Astrocyte of the cerebellum (primary cell): ENCODE measurements around the gene ATP8A2.
"Not testable (repeated sequence)": the region's sequence is repeated elsewhere in the genome, so short reads cannot be mapped to it uniquely, and the experiment has no call there.

Experiments used
- DNase-seq: peaks from one replicate; pipeline ENCODE4 v3.0.0-alpha.2; 2011; ENCODE audit warnings: low read depth
- H3K4me3 ChIP-seq: 2 replicates; pipeline ENCODE4 v1.5.1; 2011; ENCODE audit warnings: mild to moderate bottlenecking, low read depth, low read length, moderate library complexity
- CTCF ChIP-seq: IDR thresholded peaks from 2 replicates; pipeline ENCODE4 v1.5.1; 2012; ENCODE audit warnings: low read length, low read depth, moderate library complexity, mild to moderate bottlenecking; ENCODE audit errors: missing control alignments
- in situ Hi-C: cut with HindIII; loops from 2 replicates; pipeline ENCODE4 v1.10.0; 2017; ENCODE audit warnings: low sequenced_read_pairs

The ATP8A2 gene

GRCh38 chr13:26071691-26072090 is 699.9 kb downstream of the ATP8A2 start:
- in situ Hi-C loops, result no loop called here
- no peak for TF ChIP-seq CTCF
- H3K4me3 ChIP-seq, result no peak overlapping the region
- no peak for DNase-seq

GRCh38 chr13:26072335-26072734 is 700.6 kb downstream of the ATP8A2 start:
- DNase-seq, in situ Hi-C loops, H3K4me3 ChIP-seq: not testable (repeated sequence)

- no peak for DNase-seq
- H3K4me3 ChIP-seq, result no peak overlapping the region
- in situ Hi-C loops, result no loop called here
- peak; percentile 22 for TF ChIP-seq CTCF
These were observed 702.9 kb downstream of the ATP8A2 start for GRCh38 chr13:26074706-26075105.
